Spleen (tissue), 7 donors: ENCODE data around the gene TMEM256.

Experiments used
- POLR2A ChIP-seq, 3 donors: fragments of 450-650 bp; IDR thresholded peaks; one replicate each; pipeline ENCODE4 v1.5.1; 2017; ENCODE audit warnings: antibody characterized with exemption in 3 of 3, mild to moderate bottlenecking in 1 of 3
- POLR2AphosphoS5 ChIP-seq, 3 donors: sonication (generic); formaldehyde crosslinking; IDR thresholded peaks; one replicate each; pipeline ENCODE4 v1.5.1; 2017; ENCODE audit warnings: antibody characterized with exemption in 3 of 3
- TF ChIP-seq, protein P1 (sequence below), 11 experiments: fragments of 200-600 bp in 7 of 11; fragments of 450-650 bp in 4 of 11; sonication (generic) in 4 of 11; IDR thresholded peaks in 8 of 11; conservative IDR thresholded peaks in 3 of 11; 1 replicate in 7 of 11; 2 replicates in 4 of 11; pipeline versions ENCODE4 v1.4.0 to v1.8.0; 2016 to 2021; ENCODE audit warnings: antibody characterized with exemption in 11 of 11, inconsistent platforms in 4 of 11, mild to moderate bottlenecking in 1 of 11
- donor health status: DM: no; HTN: no; CAD: no; lungs with moderate emphysema.
- donor health status: DM: no; HTN: no; CAD: no.
- donor health status: DM: no; HTN: no; CAD: no.

DNA sequence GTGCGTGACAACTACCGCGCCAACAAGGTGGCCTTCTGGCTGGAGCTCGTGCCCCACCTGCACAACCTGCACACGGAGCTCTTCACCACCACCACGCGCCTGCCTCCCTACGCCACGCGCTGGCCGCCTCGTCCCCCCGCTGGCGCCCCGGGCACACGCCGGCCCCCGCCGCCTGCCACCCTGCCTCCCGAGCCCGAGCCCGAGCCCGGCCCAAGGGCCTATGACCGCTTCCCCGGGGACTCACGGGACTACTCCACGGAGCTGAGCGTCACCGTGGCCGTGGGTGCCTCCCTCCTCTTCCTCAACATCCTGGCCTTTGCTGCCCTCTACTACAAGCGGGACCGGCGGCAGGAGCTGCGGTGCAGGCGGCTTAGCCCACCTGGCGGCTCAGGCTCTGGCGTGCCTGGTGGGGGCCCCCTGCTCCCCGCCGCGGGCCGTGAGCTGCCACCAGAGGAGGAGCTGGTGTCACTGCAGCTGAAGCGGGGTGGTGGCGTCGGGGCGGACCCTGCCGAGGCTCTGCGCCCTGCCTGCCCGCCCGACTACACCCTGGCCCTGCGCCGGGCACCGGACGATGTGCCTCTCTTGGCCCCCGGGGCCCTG, 13.3 kb upstream of the TMEM256 start:
- TF ChIP-seq, protein P1, sequence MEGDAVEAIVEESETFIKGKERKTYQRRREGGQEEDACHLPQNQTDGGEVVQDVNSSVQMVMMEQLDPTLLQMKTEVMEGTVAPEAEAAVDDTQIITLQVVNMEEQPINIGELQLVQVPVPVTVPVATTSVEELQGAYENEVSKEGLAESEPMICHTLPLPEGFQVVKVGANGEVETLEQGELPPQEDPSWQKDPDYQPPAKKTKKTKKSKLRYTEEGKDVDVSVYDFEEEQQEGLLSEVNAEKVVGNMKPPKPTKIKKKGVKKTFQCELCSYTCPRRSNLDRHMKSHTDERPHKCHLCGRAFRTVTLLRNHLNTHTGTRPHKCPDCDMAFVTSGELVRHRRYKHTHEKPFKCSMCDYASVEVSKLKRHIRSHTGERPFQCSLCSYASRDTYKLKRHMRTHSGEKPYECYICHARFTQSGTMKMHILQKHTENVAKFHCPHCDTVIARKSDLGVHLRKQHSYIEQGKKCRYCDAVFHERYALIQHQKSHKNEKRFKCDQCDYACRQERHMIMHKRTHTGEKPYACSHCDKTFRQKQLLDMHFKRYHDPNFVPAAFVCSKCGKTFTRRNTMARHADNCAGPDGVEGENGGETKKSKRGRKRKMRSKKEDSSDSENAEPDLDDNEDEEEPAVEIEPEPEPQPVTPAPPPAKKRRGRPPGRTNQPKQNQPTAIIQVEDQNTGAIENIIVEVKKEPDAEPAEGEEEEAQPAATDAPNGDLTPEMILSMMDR (IDR thresholded peaks at IDR 0.05 in 8 of 11, conservative IDR thresholded peaks at IDR 0.05 in 3 of 11) = no peak
- TF ChIP-seq POLR2A (IDR thresholded peaks at IDR 0.05) (no peak), POLR2AphosphoS5 (IDR thresholded peaks at IDR 0.05) (no peak)
